Kasumi-1 (cell line): Measurements from ENCODE around the gene C1orf198.
A peak's percentile ranks its signal among the peaks of the same experiment; 100 is the strongest.

Experiments used
- DNase-seq, 2 experiments: peaks; one replicate each; lab custom pipeline; 2025; lab: John Stamatoyannopoulos, UW

C1orf198 gene

DNA sequence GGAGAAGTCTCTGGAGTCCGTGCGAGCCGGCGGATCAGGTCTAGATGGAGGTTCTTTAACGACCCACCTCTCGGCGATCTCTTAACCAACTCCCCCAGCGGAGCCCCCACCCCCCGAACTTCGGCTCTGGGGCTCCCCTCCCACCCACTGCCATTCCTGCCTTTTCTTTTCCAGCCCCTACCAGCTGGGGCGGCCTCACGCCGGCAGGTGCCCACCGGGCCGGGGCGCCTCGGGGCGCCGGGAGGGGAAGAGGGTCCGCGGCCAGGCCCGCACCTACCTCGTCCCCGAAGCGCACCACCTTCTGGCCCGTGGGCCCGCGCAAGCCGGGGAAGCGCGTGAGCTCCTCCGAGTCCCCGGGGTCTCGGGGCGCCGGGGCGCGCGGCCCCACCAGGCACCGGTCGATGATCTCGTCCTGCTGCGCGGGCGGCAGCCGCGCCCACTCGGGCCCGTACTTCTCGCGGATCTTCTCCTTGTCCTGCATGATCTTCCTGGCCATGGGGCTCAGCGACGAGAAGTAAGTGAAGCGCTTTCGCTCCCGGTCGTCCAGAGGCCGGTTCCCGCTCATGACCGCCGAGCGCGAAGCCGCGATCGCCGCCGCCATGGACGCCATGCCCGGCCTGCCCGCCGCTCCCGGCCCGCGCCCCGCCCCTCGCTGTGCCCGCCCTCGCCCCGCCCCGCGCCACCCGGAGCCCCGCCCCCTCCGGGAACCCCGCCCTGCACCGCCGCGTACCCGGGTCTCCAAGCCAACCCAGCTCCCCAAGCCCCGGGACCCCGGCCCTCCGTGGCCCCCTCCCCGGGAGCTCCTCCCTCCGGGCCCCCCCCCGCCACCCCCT is at the start of gene C1orf198:
TSS of gene C1orf198 (minus strand) at position 619 of the 833 bp plus-strand sequence. CDS start at position 610, 9 bp downstream.
- peak; percentile 27 to 38 for DNase-seq

GRCh38 chr1:230917284-230918135 is 49.2 kb upstream of the C1orf198 start:
- DNase-seq, result peak; percentile 67 to 75

DNA sequence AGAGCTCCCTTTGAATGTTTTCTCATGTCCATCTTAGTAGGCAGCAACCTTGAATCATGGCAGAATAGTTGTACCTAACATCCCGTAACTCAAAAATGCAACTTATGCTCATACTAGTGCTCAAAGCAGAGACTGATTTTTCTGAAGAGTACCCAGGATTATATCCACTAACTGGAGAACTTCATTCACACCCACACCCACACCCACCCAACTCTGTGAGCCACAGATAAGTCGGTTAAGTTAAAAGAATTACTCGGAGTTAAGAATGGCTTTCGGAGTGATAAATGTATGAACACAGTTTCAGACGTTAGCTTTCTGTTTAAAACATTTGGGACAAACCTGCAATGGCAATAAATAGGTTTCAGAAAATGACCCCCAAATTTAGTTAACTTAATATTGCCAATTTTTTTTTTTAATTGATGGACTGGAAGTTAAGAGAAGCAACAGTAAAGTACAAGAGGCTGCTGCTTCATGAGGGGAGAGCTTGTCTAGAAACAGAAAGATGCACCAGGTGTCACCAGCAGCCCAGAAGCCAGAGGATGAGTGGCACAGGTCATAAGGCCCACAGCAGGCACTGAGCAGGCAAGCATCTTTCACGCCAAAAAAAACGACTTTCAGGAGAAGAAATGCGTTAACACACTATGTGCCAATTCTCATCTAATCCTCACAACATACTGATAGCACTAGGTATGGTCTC is 48.4 kb upstream of the C1orf198 start:
- DNase-seq, result no peak

GRCh38 chr1:230915078-230915477 is 46.8 kb upstream of the C1orf198 start:
- no peak for DNase-seq

DNA sequence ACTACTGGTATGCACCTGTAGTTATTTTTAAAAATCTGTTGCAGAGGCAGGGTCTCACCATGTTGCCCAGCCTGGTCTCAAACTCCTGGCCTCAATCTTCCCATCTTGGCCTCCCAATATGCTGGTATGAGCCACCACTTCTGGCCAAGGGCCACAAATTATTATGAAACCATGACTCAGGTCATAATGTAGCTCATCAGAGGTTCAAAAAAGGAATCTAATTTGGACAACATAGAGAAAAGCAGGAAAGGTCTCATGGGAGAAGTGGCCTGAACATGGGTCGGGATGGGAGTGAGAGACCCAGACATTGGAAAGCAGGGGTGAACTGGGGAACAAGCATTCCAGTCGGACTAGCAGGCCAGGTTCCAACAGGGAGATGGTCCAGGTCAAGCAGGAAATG is 45.2 kb upstream of the C1orf198 start:
- DNase-seq, result no peak

DNA sequence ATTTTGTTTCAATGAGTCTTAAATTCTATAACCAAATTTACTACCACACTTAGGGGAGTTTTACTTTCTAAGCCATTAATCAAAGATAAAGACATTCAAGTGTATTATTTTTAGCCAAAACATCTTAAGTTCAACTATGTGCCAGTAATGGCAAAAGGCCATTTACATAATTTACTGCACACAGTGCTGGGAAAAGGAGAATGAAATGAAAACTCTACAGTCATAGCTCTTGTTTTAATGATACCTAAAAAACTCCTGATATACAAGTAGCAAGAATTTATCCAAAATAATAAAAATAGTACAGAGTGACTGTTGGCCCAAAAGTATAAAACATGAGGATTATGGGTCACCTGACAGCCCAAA is 42.4 kb upstream of the C1orf198 start:
- no peak for DNase-seq

DNA sequence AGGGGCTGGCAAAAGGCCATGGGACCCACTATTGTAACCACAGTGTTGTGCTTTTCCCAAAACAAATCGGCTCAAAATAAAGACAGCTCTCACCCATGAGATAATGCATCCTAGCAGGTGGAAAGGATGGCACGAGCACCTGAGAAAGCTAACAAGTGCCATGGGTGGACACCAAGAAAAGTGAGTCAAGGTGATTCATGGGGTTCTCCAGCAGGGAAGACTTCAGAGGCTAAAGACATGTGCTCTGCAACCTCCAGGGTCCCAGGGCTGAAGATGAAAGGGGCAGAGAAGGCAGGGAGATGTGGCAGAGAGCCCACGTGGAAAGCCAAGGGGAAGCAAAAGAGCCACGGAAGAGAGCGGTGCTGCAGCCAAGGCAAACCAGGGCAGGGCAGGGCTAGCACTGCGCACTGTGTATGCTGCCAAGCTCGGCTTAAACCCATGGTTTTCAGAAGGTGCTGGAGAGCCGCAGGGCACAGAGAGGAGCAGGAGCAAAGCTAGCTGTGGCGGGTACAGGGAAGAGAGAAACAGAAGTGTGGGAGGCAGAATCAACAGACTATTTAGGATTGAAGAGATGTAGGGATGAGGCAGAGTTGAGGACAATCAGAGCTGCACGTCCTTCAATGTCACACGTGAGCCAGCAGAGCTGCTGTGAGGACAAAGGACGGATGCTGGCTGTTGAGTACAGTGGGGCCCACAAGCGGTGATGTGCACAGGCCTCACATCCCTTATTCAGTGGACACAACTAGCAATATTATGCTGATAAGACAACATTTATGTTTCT is 41.8 kb upstream of the C1orf198 start:
- no peak for DNase-seq

DNA sequence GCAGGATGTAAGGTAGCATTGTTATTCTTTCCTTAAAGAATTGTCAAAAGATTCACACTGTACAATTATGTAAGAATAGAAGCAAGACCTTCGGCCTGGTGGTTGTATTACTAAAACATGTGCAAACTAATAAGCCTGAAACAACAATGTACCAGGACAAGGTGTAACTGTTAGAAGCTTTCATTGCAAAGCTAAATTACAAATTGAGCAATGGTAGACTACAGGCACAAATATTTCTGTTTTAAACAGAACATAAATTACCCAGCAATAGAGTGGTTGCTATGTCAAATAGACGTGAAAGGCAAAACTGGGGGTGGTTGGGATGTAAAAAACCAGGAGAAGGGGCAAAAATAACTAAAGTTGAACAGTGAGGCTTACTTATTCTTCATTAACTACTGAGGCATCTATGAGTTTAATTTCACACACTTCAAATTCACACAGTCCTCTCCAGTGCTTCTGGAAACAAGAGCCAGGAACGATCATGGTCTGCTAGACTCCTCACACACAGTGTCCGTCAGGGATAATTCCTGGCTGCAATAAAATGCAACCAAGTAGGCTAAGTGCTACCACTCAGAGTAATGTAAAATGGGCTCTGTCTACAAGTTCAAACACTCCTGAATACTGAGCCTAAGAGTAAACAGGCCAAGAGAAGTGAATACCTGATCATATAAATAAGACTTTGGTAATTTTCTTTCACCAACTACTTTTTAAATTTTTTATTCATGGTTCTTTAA is 39.3 kb upstream of the C1orf198 start:
- no peak for DNase-seq

GRCh38 chr1:230906226-230906625 is 37.9 kb upstream of the C1orf198 start:
- DNase-seq, result no peak

- no peak for DNase-seq
These were observed 37.4 kb upstream of the C1orf198 start for GRCh38 chr1:230905733-230906132.

- DNase-seq, result no peak
These were observed 34.1 kb upstream of the C1orf198 start for GRCh38 chr1:230902349-230902923.

DNA sequence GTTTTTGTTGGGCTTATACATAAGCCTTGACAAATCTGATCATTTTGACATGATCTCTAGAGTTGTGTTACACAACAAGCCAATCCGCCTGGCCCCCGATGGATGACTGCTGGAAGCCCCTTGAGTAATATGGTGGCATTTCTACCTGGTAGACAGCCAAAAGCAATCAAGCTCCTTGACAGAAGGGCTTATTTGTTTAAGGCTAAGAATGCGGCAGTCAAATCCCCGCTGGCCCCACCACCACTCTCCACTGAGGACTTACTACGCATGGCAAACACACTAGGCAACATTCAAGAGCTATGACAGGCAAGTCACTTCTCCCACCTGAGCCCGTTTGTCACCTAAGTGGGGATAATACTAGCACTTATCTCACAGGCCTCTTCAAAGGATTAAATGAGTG is 33.4 kb upstream of the C1orf198 start:
- no peak for DNase-seq

- DNase-seq, result no peak
These were observed 32.7 kb upstream of the C1orf198 start for GRCh38 chr1:230900984-230901383.

DNA sequence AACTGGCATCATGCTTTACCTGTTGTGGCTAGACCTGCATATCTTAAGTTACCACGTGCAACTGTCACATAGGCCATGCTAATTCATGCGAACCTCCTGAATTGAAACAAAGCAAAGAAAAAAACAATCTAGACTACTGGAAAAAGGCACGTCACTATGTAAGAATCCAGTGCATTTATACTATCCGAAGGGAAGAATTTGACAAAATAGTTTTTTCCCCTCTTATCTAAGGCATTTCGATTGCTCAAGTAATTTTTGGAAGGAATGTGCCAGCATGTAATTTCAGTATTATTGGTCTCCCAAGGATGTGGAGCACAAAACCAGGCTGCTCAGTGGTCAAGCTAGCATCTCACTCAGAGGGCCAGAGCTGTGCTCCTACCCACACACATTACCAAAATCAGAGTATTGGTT is 31.5 kb upstream of the C1orf198 start:
- no peak for DNase-seq

- no peak for DNase-seq
These were observed 30.4 kb upstream of the C1orf198 start for GRCh38 chr1:230898748-230899147.

- DNase-seq, result no peak
These were observed 29.8 kb upstream of the C1orf198 start for GRCh38 chr1:230898144-230898543.

DNA sequence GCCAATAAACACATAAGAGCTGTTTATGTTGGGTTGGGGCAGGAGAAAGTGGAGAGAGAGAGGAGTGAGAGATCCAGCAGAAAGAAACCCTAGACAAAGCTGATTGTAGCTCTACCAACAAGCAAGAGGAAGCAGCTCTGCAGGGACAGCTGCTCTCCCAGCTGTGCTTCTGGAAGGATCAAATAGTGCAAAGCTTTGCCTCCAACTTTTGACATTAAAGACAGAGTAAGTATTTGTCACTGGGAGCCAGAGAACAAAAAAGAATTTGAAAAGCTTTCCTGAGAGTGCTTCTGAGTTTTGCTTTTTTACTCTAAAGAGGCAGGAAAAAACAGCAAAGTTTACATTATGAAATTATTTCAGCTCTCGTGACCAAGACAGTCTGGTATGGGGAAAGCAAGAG is 28.5 kb upstream of the C1orf198 start:
- DNase-seq, result no peak

- DNase-seq, result no peak
These were observed 27.1 kb upstream of the C1orf198 start for GRCh38 chr1:230895452-230895851.

GRCh38 chr1:230894664-230895063 is 26.3 kb upstream of the C1orf198 start:
- DNase-seq, result no peak

DNA sequence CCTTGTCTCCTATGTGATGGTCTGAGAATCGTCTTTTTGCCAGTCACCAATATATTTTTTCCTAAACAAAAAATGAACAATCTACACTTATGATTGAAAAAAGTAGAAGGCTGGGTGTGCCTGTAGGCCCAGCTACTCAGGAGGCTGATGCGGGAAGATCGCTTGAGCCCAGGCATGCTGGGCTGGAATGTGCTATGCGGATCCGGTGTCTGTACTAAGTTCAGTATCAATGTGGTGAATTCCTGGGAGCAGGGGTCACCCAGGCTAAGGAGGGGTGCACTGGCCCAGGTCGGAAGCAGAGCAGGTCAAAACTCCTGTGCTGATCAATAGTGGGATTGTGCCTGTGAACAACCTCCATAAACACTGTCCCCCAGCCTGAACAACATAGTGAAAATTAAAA is 25.7 kb upstream of the C1orf198 start:
- no peak for DNase-seq
